Fibroblast of lung (primary cell): ENCODE data around the gene HOXB7. TPM values are rescaled to one million over a fixed set of nuclear protein-coding genes. Genes with fewer than 3 reads are reported as not detected.
A peak's percentile ranks its signal among the peaks of the same experiment; 100 is the strongest.

Experiments
- DNase-seq, 2 donors: peaks; one replicate each; pipeline versions ENCODE4 v3.0.0 to v3.0.0-alpha.2; 2010; ENCODE audit warnings: low read depth in 2 of 2
- H2AFZ ChIP-seq: 2 replicates; pipeline ENCODE4 v1.5.1; 2012; ENCODE audit warnings: low read length, control low read depth, inconsistent platforms
- H3K27ac ChIP-seq: 2 replicates; pipeline ENCODE4 v1.5.1; 2011; ENCODE audit warnings: low read length, control low read depth; ENCODE audit not compliant: insufficient read depth
- H3K27me3 ChIP-seq: 2 replicates; pipeline ENCODE4 v1.5.1; 2011; ENCODE audit warnings: mild to moderate bottlenecking, low read length; ENCODE audit not compliant: control insufficient read depth, insufficient read depth
- H3K36me3 ChIP-seq: 2 replicates; pipeline ENCODE4 v1.5.1; 2011; ENCODE audit warnings: low read length; ENCODE audit not compliant: control insufficient read depth, insufficient read depth
- H3K4me1 ChIP-seq: 2 replicates; pipeline ENCODE4 v1.5.1; 2011; ENCODE audit warnings: low read length; ENCODE audit not compliant: control insufficient read depth, insufficient read depth; ENCODE audit errors: extremely low read depth
- H3K4me2 ChIP-seq: 2 replicates; pipeline ENCODE4 v1.5.1; 2011; ENCODE audit warnings: low read length, control low read depth; ENCODE audit not compliant: insufficient read depth; ENCODE audit errors: extremely low read depth
- H3K4me3 ChIP-seq, 4 experiments: fragments of 200-600 bp in 1 of 4; sonication (generic) in 1 of 4; replicated peaks in 1 of 4; 2 replicates each; pipeline ENCODE4 v1.5.1; 2011 to 2016; ENCODE audit warnings: low read length in 4 of 4, low read depth in 3 of 4, mild to moderate bottlenecking in 3 of 4, control low read depth in 2 of 4, inconsistent platforms in 1 of 4, mixed read lengths in 1 of 4; ENCODE audit not compliant: insufficient read depth in 1 of 4; ENCODE audit errors: control extremely low read depth in 1 of 4
- H3K79me2 ChIP-seq: 2 replicates; pipeline ENCODE4 v1.5.1; 2012; ENCODE audit warnings: mild to moderate bottlenecking, low read length, inconsistent platforms; ENCODE audit not compliant: control insufficient read depth, insufficient read depth
- H3K9ac ChIP-seq: 2 replicates; pipeline ENCODE4 v1.5.1; 2011; ENCODE audit warnings: mild to moderate bottlenecking, low read length, control low read depth; ENCODE audit not compliant: insufficient read depth
- H3K9me3 ChIP-seq: 2 replicates; pipeline ENCODE4 v1.5.1; 2012; ENCODE audit warnings: low read depth, low read length; ENCODE audit not compliant: control insufficient read depth, insufficient read depth
- H4K20me1 ChIP-seq: 2 replicates; pipeline ENCODE4 v1.5.1; 2011; ENCODE audit warnings: low read length; ENCODE audit not compliant: control insufficient read depth, insufficient read depth; ENCODE audit errors: extremely low read depth
- CTCF ChIP-seq, 2 donors: IDR thresholded peaks in 1 of 2; conservative IDR thresholded peaks in 1 of 2; 1 replicate in 1 of 2; 2 replicates in 1 of 2; pipeline ENCODE4 v1.5.1; 2011 to 2012; ENCODE audit warnings: low read length in 2 of 2, control low read depth in 1 of 2, inconsistent platforms in 1 of 2, low read depth in 1 of 2, mild to moderate bottlenecking in 1 of 2
- EZH2 ChIP-seq: IDR thresholded peaks from 2 replicates; pipeline ENCODE4 v1.5.1; 2012; ENCODE audit warnings: low read length, control low read depth, mild to moderate bottlenecking; ENCODE audit errors: missing control alignments
- polyA plus RNA-seq, 2 donors: library from polyadenylated mRNA; depleted of rRNA in 1 of 2; stranded (reverse) in 1 of 2; unstranded in 1 of 2; fragments of >200 nt; gene quantifications; 2 replicates each; pipeline ENCODE4 v1.2.1, GENCODE V29; 2011 to 2012; ENCODE audit warnings: missing spikeins in 1 of 2
- total RNA-seq: library from RNA; depleted of rRNA; stranded (reverse); fragments of >200 nt; gene quantifications from 2 replicates; pipeline ENCODE4 v1.2.1, GENCODE V29; 2014

Gene HOXB7
- total and polyA plus RNA-seq, 2 donors (not counting 1 experiment from before 2014, with no cell fraction given), result 7.4 to 12.7 TPM

- H3K4me3 ChIP-seq, result peak overlapping the region; percentile 83 to 93 (median 88)
- peaks cover 4% of the 10 kb centered on the region for H3K36me3 ChIP-seq
- H3K27ac ChIP-seq, result peak overlapping the region; percentile 92
- peak overlapping the region; percentile 83 for H3K9ac ChIP-seq
- peaks cover 97% of the 10 kb centered on the region for H3K79me2 ChIP-seq
- peak overlapping the region; percentile 95 for H3K4me2 ChIP-seq
- H4K20me1 ChIP-seq, result no peaks in the 10 kb centered on the region
- peak in 1 of 2 donors; percentile 47 for DNase-seq
- H3K4me1 ChIP-seq, result peaks cover 4% of the 10 kb centered on the region
- no peaks in the 10 kb centered on the region for H3K9me3 ChIP-seq
- no peak overlapping the region for H2AFZ ChIP-seq
- H3K27me3 ChIP-seq, result no peaks in the 10 kb centered on the region
- TF ChIP-seq CTCF (conservative IDR thresholded peaks at IDR 0.05 in 1 of 2, IDR thresholded peaks at IDR 0.05 in 1 of 2; ENCODE audit: low read depth in 1 of 2, low read length in 2 of 2) (peak in 1 of 2 donors; percentile 3), EZH2 (no peak)
Observed at GRCh38 chr17:48596000-48596734, 14.7 kb downstream of the HOXB7 start.

- peak overlapping the region; percentile 83 for H3K9ac ChIP-seq
- H3K36me3 ChIP-seq, result peaks cover 4% of the 10 kb centered on the region
- H3K27ac ChIP-seq, result peak overlapping the region; percentile 92
- no peak for TF ChIP-seq CTCF (conservative IDR thresholded peaks at IDR 0.05 in 1 of 2, IDR thresholded peaks at IDR 0.05 in 1 of 2; ENCODE audit: low read depth in 1 of 2, low read length in 2 of 2)
- no peak for TF ChIP-seq EZH2
- no peak overlapping the region for H2AFZ ChIP-seq
- peak overlapping the region; percentile 83 to 93 (median 88) for H3K4me3 ChIP-seq
- peak overlapping the region; percentile 95 for H3K4me2 ChIP-seq
- no peaks in the 10 kb centered on the region for H3K9me3 ChIP-seq
- peaks cover 97% of the 10 kb centered on the region for H3K79me2 ChIP-seq
- no peaks in the 10 kb centered on the region for H3K27me3 ChIP-seq
- H3K4me1 ChIP-seq, result peaks cover 4% of the 10 kb centered on the region
- no peaks in the 10 kb centered on the region for H4K20me1 ChIP-seq
- peak in 1 of 2 donors; percentile 41 for DNase-seq
Observed at GRCh38 chr17:48595278-48595999, 15.4 kb downstream of the HOXB7 start.

- TF ChIP-seq CTCF (conservative IDR thresholded peaks at IDR 0.05 in 1 of 2, IDR thresholded peaks at IDR 0.05 in 1 of 2; ENCODE audit: low read depth in 1 of 2, low read length in 2 of 2), result no peak
- no peak for TF ChIP-seq EZH2
- Histone ChIP-seq H3K9ac (peak overlapping the region; percentile 38), H3K27me3 (no peaks in the 10 kb centered on the region), H3K36me3 (peaks cover 4% of the 10 kb centered on the region), H4K20me1 (no peaks in the 10 kb centered on the region), H3K79me2 (peaks cover 97% of the 10 kb centered on the region), H3K4me1 (peaks cover 4% of the 10 kb centered on the region), H3K4me3 (peak overlapping the region; percentile 83 to 93 (median 88)), H2AFZ (no peak overlapping the region), H3K4me2 (peak overlapping the region; percentile 95), H3K27ac (peak overlapping the region; percentile 92), H3K9me3 (no peaks in the 10 kb centered on the region)
- DNase-seq, result peak in 1 of 2 donors; percentile 69
Observed at GRCh38 chr17:48594538-48595277, 16.1 kb downstream of the HOXB7 start.
